Effector memory CD8-positive, alpha-beta T cell (primary cell): Measurements from ENCODE around the gene ZNF613.
"Not testable (repeated sequence)": the region's sequence is repeated elsewhere in the genome, so short reads cannot be mapped to it uniquely, and the experiment has no call there.

Experiments used
- ATAC-seq: fragments of 150-1000 bp; cut with Tn5 transposase; replicated peaks from 2 replicates; pipeline ENCODE4 v1.10.0; 2021; ENCODE audit warnings: mild to moderate bottlenecking, moderate library complexity
- DNase-seq, 3 experiments: peaks; one replicate each; pipeline ENCODE4 v3.0.0; 2021
- H3K27ac Mint-ChIP-seq, 2 donors: one replicate each; pipeline ENCODE4 v1.8.0; 2022; ENCODE audit warnings: mild to moderate bottlenecking in 2 of 2, mixed read lengths in 2 of 2, moderate library complexity in 2 of 2
- H3K27me3 Mint-ChIP-seq, 2 donors: one replicate each; pipeline ENCODE4 v1.8.0; 2022; ENCODE audit warnings: mixed read lengths in 2 of 2
- H3K36me3 Mint-ChIP-seq: one replicate; pipeline ENCODE4 v1.8.0; 2022; ENCODE audit warnings: mild to moderate bottlenecking, moderate library complexity, mixed read lengths; ENCODE audit not compliant: insufficient read depth
- H3K4me1 Mint-ChIP-seq, 2 donors: one replicate each; pipeline ENCODE4 v1.8.0; 2022; ENCODE audit warnings: low read depth in 2 of 2, mixed read lengths in 2 of 2
- H3K4me3 Mint-ChIP-seq, 2 donors: one replicate each; pipeline ENCODE4 v1.8.0; 2022; ENCODE audit warnings: mild to moderate bottlenecking in 2 of 2, mixed read lengths in 2 of 2, moderate library complexity in 2 of 2
- H3K9me3 Mint-ChIP-seq, 2 donors: one replicate each; pipeline ENCODE4 v1.8.0; 2022; ENCODE audit warnings: mixed read lengths in 2 of 2

Gene ZNF613

DNA sequence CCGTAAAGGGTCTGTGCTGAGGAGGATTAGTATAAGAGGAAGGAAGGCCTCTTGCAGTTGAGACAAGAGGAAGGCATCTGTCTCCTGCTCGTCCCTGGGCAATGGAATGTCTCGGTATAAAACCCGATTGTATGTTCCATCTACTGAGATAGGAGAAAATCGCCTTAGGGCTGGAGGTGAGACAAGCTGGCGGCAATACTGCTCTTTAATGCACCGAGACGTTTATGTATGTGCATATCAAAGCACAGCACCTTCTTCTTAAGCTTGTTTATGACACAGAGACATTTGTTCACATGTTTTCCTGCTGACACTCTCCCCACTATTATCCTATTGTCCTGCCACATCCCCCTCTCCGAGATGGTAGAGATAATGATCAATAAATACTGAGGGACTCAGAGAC lies 21.2 kb upstream of the ZNF613 start:
- peaks cover 20 to 28% of the 10 kb centered on the region in 2 donors for H3K27me3 Mint-ChIP-seq
- not testable (repeated sequence) for H3K36me3 Mint-ChIP-seq, H3K4me3 Mint-ChIP-seq, ATAC-seq, DNase-seq, H3K27ac Mint-ChIP-seq
- peaks cover 10 to 14% of the 10 kb centered on the region in 2 donors for H3K9me3 Mint-ChIP-seq
- H3K4me1 Mint-ChIP-seq = peaks cover 13 to 25% of the 10 kb centered on the region in 2 donors

DNA sequence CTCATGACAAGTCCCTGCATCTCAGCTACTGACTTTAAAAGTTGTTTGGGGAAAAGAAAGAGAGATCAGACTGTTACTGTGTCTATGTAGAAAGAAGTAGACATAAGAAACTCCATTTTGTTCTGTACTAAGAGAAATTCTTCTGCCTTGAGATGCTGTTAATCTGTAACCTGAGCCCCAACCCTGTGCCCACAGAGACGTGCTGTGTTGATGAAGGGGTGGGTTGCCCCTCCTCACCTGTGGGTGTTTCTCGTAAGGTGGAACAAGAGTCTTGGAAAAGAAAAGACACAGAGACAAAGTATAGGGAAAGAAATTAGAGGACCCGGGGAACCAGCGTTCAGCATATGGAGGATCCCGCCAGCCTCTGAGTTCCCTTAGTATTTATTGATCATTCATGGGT lies 19.3 kb upstream of the ZNF613 start:
- H3K27ac Mint-ChIP-seq = peak overlapping the region in 1 of 2 donors; percentile 55
- H3K9me3 Mint-ChIP-seq = peaks cover 10 to 14% of the 10 kb centered on the region in 2 donors
- peaks cover 20 to 28% of the 10 kb centered on the region in 2 donors for H3K27me3 Mint-ChIP-seq
- H3K4me1 Mint-ChIP-seq = peaks cover 13 to 18% of the 10 kb centered on the region in 2 donors
- not testable (repeated sequence) for ATAC-seq, H3K4me3 Mint-ChIP-seq, H3K36me3 Mint-ChIP-seq, DNase-seq

DNA sequence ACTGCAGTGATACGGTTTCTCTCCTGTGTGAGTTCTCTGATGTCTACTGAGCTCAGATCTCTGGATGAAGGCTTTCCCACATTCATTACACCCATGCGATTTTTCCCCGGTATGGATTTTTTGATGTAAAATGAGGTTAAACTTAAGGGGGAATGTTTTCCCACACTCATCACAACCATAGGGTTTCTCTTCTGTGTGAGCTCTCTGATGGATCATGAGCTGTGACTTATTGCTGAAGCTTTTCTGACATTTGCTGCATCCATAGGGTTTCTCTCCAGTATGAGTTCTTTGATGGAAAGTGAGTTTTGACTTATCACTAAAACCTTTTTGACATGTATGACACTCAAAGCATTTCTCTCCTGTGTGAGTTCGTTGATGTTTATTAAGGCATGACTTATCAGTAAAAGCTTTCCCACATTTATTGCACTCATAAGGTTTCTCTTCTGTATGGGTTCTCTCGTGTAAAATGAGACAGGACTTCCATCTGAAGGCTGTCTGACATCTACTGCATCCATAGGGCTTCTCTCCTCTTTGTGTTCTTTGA lies 11.9 kb upstream of the ZNF613 start:
- no peak for ATAC-seq
- peaks cover 0 to under 1% of the 10 kb centered on the region in 2 donors for H3K27me3 Mint-ChIP-seq
- H3K36me3 Mint-ChIP-seq = no peaks in the 10 kb centered on the region
- no peak for DNase-seq
- H3K9me3 Mint-ChIP-seq = peaks cover 21 to 38% of the 10 kb centered on the region in 2 donors
- no peak overlapping the region for H3K4me3 Mint-ChIP-seq
- no peak overlapping the region for H3K27ac Mint-ChIP-seq
- no peaks in the 10 kb centered on the region for H3K4me1 Mint-ChIP-seq

DNA sequence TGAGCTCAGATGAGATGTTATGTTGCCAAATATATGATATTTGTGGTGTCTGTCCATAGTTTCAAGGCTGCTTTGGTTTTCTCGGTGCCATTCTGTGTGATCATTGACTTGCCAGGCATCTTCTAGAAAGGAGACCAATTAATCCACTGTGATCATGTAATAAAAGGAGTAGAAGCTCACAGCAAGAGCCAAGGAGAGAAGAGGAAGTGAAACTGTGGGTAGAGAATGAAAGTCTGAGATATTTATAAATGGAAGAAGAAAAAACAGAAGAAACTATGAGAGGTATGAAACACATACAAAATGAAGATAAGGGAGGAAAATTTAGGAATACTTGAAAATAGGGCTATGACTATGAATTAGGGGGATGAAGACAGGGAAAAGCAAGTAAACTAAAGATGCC lies 11.1 kb upstream of the ZNF613 start:
- no peak for ATAC-seq
- Mint-ChIP-seq H3K4me3 (no peak overlapping the region), H3K27me3 (no peaks in the 10 kb centered on the region), H3K36me3 (no peaks in the 10 kb centered on the region), H3K9me3 (peaks cover 21 to 45% of the 10 kb centered on the region in 2 donors), H3K27ac (no peak overlapping the region), H3K4me1 (no peaks in the 10 kb centered on the region)
- DNase-seq = no peak

DNA sequence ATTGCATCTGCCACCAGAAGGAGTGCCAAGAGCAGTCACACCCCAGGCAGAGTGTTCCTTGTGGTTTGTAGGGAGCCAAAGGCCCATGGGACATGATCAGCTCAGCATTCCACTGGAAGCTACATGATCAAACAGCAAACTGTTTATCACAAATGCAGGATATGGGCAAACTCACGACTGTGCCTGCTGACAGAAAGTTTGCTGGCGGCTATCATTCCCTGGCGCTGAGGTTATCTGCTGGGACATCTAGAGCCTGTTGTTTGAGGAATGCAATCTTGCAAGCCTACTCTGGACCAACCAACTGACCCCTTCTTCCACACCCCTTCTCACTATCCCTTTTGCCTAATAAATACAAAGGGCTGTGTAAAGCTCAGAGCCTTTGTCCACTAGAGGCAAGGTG lies 7.7 kb upstream of the ZNF613 start:
- Mint-ChIP-seq H3K27ac (no peak overlapping the region), H3K4me3 (no peak overlapping the region), H3K27me3 (no peaks in the 10 kb centered on the region), H3K4me1 (no peaks in the 10 kb centered on the region), H3K36me3 (no peaks in the 10 kb centered on the region), H3K9me3 (peaks cover 20 to 38% of the 10 kb centered on the region in 2 donors)
- no peak for ATAC-seq
- no peak for DNase-seq

DNA sequence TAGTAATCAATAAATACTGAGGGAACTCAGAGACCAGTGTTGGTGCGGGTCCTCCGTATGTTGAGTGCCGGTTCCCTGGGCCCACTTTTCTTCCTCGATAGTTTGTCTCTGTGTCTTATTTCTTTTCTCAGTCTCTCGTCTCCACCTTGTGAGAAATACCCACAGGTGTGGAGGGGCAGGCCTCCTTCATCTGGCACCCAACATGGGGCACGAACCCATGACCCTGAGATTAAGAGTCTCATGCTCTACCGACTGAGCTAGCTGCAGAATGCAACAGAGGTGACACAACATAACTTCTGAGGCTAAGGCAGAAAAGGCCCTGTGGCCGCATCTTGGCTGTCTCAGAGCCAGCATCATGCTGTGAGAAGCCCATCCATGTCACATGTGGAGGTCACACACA lies 5.3 kb upstream of the ZNF613 start:
- no peak overlapping the region for H3K27ac Mint-ChIP-seq
- no peak overlapping the region for H3K4me3 Mint-ChIP-seq
- ATAC-seq (no peak), DNase-seq (no peak)
- no peaks in the 10 kb centered on the region for H3K36me3 Mint-ChIP-seq
- peaks cover 14 to 37% of the 10 kb centered on the region in 2 donors for H3K9me3 Mint-ChIP-seq
- peaks cover 6 to 7% of the 10 kb centered on the region in 2 donors for H3K4me1 Mint-ChIP-seq
- H3K27me3 Mint-ChIP-seq = no peaks in the 10 kb centered on the region

DNA sequence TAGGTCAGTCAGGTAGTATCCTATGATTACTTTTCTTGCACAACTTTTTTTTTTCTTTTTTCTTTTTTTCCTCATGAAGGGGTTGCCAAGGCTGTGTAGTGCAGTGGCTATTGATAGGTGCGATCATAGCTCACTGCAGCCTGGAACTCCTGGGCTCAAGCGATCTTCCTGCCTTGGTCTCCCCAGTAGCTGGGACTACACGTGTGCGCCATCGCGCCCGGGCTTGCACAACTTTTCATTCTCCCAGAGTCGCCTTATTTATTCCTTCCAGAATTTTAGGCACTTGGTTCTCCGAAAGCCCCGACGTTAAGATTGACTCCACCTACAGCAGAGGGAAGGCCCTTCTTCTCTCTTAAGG lies 867 bp upstream of the ZNF613 start:
- H3K36me3 Mint-ChIP-seq = peaks cover 13% of the 10 kb centered on the region
- ATAC-seq (no peak), DNase-seq (no peak)
- H3K27ac Mint-ChIP-seq = peak overlapping the region; percentile 96 to 98
- no peaks in the 10 kb centered on the region for H3K27me3 Mint-ChIP-seq
- H3K9me3 Mint-ChIP-seq = peaks cover 11 to 34% of the 10 kb centered on the region in 2 donors
- peak overlapping the region; percentile 99 to 100 for H3K4me3 Mint-ChIP-seq
- peaks cover 20 to 34% of the 10 kb centered on the region in 2 donors for H3K4me1 Mint-ChIP-seq

DNA sequence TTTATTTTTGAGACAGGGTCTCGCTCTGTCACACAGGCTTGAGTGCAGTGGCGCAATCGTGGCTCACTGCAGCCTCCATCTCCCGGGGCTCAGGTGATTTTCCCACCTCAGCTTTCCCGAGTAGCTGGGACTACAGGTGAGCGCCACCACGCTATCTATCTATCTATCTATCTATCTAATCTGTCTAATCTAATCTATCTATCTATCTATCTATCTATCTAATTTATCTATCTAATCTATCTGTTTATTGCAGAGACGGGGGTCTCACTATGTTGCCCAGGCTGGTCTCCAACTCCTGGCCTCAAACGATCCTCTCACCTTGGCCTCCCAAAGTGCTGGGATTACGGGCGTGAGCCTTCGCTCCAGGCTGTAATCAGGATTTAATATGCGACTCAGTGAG lies 587 bp downstream of the ZNF613 start:
- Mint-ChIP-seq H3K4me3 (peak overlapping the region; percentile 99 to 100), H3K4me1 (peaks cover 21 to 34% of the 10 kb centered on the region in 2 donors), H3K36me3 (peaks cover 23% of the 10 kb centered on the region), H3K27me3 (no peaks in the 10 kb centered on the region), H3K27ac (peak overlapping the region; percentile 96 to 98), H3K9me3 (peaks cover 15 to 35% of the 10 kb centered on the region in 2 donors)
- no peak for ATAC-seq
- DNase-seq = no peak

DNA sequence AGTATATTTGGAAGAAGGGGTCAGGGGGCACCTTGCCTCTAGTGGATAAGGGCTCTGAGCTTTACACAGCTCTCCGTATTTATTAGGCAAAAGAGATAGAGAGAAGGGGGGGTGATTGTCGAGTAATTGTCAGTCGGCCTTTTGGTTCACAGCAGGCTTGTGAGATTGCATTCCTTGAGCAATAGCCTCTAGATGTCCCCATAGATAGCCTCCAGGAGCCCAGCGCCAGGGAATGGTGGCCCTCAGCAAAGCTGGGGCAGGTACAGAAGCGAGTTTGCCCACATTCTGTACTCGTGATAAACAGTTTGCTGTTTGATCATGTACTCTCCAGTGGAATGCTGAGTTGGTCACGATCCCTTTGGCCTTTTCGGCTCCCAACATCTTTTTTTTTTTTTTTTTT lies 4.6 kb downstream of the ZNF613 start:
- no peak for DNase-seq
- Mint-ChIP-seq H3K4me3 (no peak overlapping the region), H3K27me3 (no peaks in the 10 kb centered on the region), H3K36me3 (peaks cover 44% of the 10 kb centered on the region), H3K27ac (no peak overlapping the region), H3K9me3 (peaks cover 8 to 19% of the 10 kb centered on the region in 2 donors), H3K4me1 (peaks cover 15 to 28% of the 10 kb centered on the region in 2 donors)
- ATAC-seq = no peak

DNA sequence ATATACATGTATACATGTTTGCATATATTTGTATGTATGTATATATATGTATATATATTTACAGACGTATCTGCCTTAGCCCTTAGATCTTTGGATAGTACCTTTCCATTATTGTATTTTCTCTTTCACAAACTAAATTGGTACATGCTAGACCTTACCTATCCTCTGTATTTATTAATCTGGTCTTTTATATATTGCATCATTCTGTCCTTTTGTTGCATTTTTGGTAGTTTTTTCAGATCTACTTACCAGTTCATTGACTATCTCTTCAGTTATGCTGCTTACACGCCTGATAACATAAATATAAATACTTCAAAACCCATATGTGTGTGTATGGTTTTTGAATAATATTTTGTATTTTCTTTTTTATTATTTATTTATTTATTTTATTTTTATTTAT lies 11.7 kb downstream of the ZNF613 start:
- Mint-ChIP-seq H3K27ac (no peak overlapping the region), H3K4me3 (no peak overlapping the region), H3K4me1 (peaks cover 2 to 3% of the 10 kb centered on the region in 2 donors), H3K36me3 (peaks cover 71% of the 10 kb centered on the region), H3K27me3 (no peaks in the 10 kb centered on the region), H3K9me3 (peaks cover 22 to 23% of the 10 kb centered on the region in 2 donors)
- DNase-seq (no peak), ATAC-seq (no peak)

DNA sequence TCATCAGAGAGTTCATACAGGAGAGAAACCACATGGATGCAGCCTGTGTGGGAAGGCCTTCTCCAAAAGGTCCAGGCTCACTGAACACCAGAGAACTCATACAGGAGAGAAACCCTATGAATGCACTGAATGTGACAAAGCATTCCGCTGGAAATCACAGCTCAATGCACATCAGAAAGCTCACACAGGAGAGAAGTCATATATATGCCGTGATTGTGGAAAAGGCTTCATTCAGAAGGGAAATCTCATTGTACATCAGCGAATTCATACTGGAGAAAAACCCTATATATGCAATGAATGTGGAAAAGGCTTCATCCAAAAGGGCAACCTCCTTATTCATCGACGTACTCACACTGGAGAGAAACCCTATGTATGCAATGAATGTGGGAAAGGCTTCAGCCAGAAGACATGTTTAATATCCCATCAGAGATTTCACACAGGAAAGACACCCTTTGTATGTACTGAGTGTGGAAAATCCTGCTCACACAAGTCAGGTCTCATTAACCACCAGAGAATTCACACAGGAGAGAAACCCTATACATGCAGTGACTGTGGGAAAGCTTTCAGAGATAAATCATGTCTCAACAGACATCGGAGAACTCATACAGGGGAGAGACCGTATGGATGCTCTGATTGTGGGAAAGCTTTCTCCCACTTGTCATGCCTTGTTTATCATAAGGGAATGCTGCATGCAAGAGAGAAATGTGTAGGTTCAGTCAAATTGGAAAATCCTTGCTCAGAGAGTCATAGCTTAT lies 17.7 kb downstream of the ZNF613 start:
- H3K4me1 Mint-ChIP-seq = peaks cover 0 to 2% of the 10 kb centered on the region in 2 donors
- H3K9me3 Mint-ChIP-seq = peaks cover 34 to 39% of the 10 kb centered on the region in 2 donors
- H3K4me3 Mint-ChIP-seq = no peak overlapping the region
- peaks cover 46% of the 10 kb centered on the region for H3K36me3 Mint-ChIP-seq
- ATAC-seq (no peak), DNase-seq (no peak)
- H3K27me3 Mint-ChIP-seq = no peaks in the 10 kb centered on the region
- no peak overlapping the region for H3K27ac Mint-ChIP-seq

DNA sequence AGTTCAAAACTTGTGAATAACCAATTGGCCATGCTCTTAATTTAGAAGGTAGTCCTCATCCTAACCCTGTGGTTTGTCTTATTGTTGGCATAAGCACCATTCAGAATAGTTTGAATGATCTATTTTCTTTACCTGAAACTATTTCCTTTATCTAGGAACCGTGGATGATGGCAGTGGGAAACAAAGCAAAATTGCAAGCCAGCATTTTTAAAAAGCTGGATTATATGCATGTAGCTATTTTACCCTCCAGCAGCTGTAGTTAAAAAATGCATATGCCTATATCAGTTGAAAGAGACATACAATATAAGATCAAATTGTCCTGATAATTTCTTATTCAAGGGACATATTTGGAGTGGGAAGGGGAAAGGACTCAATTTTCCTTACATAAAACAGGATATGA lies 19.3 kb downstream of the ZNF613 start:
- Mint-ChIP-seq H3K4me3 (no peak overlapping the region), H3K4me1 (peaks cover 0 to 2% of the 10 kb centered on the region in 2 donors), H3K9me3 (peaks cover 29 to 38% of the 10 kb centered on the region in 2 donors), H3K36me3 (peaks cover 32% of the 10 kb centered on the region), H3K27ac (no peak overlapping the region), H3K27me3 (no peaks in the 10 kb centered on the region)
- ATAC-seq = no peak
- DNase-seq = no peak

DNA sequence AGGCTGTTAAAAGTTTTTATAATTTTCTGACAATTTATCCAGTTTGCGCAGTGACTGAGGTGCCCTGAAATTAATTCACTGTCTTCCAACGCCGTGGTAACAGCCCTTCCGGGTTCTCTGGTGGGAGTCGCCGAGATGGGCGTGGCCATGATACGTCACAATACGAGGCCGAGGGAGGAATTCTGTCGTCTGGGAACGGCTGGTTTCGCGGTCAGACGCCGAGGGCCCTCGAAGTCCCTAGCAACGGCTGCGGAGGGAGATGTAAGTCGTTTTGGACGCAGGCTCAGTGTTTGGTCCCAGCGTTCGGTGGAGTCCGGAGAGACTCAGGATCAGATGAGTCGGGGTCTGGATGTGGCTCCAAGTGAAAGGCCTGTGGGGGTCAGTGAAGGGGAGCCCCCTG lies 21.7 kb downstream of the ZNF613 start:
- no peak overlapping the region for H3K4me3 Mint-ChIP-seq
- no peaks in the 10 kb centered on the region for H3K4me1 Mint-ChIP-seq
- H3K27me3 Mint-ChIP-seq = no peaks in the 10 kb centered on the region
- ATAC-seq (no peak), DNase-seq (no peak)
- peaks cover 8% of the 10 kb centered on the region for H3K36me3 Mint-ChIP-seq
- H3K27ac Mint-ChIP-seq = no peak overlapping the region
- peaks cover 27 to 30% of the 10 kb centered on the region in 2 donors for H3K9me3 Mint-ChIP-seq

DNA sequence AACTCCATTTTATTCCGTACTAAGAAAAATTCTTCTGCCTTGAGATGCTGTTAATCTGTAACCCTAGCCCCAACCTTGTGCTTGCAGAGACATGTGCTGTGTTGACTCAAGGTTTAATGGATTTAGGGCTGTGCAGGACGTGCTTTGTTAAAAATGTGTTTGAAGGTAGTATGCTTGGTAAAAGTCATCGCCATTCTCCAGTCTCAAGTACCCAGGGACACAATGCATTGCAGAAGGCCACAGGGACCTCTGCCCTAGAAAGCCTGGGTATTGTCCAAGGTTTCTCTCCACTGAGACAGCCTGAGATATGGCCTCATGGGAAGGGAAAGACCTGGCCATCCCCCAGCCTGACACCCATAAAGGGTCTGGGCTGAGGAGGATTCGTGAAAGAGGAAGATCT lies 30.6 kb downstream of the ZNF613 start:
- not testable (repeated sequence) for DNase-seq, ATAC-seq, H3K27me3 Mint-ChIP-seq, H3K27ac Mint-ChIP-seq, H3K36me3 Mint-ChIP-seq, H3K4me1 Mint-ChIP-seq, H3K4me3 Mint-ChIP-seq
- peaks cover 19 to 38% of the 10 kb centered on the region in 2 donors for H3K9me3 Mint-ChIP-seq
